GM12892 (cell line): Measurements from ENCODE around the gene CRABP1.

Source experiments
- POLR2A ChIP-seq: IDR thresholded peaks from 2 replicates; pipeline ENCODE4 v1.6.1; 2011; ENCODE audit warnings: low read depth, low read length, control low read depth
- POLR2AphosphoS5 ChIP-seq: IDR thresholded peaks from 2 replicates; pipeline ENCODE4 v1.6.1; 2011; ENCODE audit warnings: low read depth, low read length, control low read depth
- TAF1 ChIP-seq: IDR thresholded peaks from 2 replicates; pipeline ENCODE4 v1.6.1; 2011; ENCODE audit warnings: low read depth, mild to moderate bottlenecking, control low read depth, low read length, borderline replicate concordance

DNA sequence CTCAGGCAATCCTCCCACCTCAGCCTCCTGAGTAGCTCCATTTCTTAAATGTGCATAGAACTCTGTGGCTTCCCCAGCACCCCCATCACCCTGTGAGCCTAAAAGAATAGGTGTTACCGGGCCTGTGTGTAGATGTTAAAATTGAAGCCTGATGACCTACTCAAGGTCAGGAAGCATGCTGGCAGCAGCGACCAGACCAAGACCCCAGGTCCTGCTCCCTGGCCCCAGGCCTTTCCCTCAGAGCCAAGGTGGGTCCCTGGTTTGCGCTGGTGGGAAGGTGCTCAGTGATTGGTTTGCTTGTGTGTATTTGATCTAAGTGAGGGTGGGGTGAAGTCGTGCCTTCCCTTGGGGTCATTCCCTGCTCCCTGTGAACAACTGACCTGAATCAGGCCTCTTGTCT is 18.4 kb upstream of the CRABP1 start:
- TF ChIP-seq POLR2A (no peak), POLR2AphosphoS5 (no peak), TAF1 (no peak)
